GM12891 (cell line): ENCODE measurements around the gene SRSF12.

ENCODE experiments used
- PAX5 ChIP-seq: IDR thresholded peaks from 2 replicates; pipeline ENCODE4 v1.6.1; 2011; ENCODE audit warnings: low read length, moderate library complexity, mild to moderate bottlenecking; ENCODE audit not compliant: insufficient read depth, severe bottlenecking
- POLR2A ChIP-seq: IDR thresholded peaks from 2 replicates; pipeline ENCODE4 v1.6.1; 2011; ENCODE audit warnings: low read depth, low read length, control low read depth
- POLR2AphosphoS5 ChIP-seq: IDR thresholded peaks from 2 replicates; pipeline ENCODE4 v1.6.1; 2011; ENCODE audit warnings: low read depth, low read length, control low read depth
- POU2F2 ChIP-seq: IDR thresholded peaks from 2 replicates; pipeline ENCODE4 v1.6.1; 2011; ENCODE audit warnings: low read depth, mild to moderate bottlenecking, control low read depth, low read length, moderate library complexity
- SPI1 ChIP-seq: IDR thresholded peaks from 2 replicates; pipeline ENCODE4 v1.6.1; 2011; ENCODE audit warnings: low read depth, low read length, control low read depth
- TAF1 ChIP-seq: IDR thresholded peaks from 2 replicates; pipeline ENCODE4 v1.6.1; 2011; ENCODE audit warnings: low read depth, low read length, control low read depth

- no peak for TF ChIP-seq POLR2A
- TF ChIP-seq TAF1: no peak
- no peak for TF ChIP-seq POLR2AphosphoS5
- TF ChIP-seq POU2F2: no peak
- TF ChIP-seq SPI1: no peak
- TF ChIP-seq PAX5: no peak
Measured at GRCh38 chr6:89063881-89064280, 54.0 kb downstream of the SRSF12 start.
